H1 (cell line): Measurements from ENCODE around the gene NACA. TPM values are rescaled to one million over a fixed set of nuclear protein-coding genes. Genes with fewer than 3 reads are reported as not detected.

Experiments used
- CHD7 ChIP-seq: fragments of 300-600 bp; sonication (generic); IDR thresholded peaks from 2 replicates; pipeline ENCODE4 v1.7.1; 2012; ENCODE audit warnings: low read length, moderate library complexity, mild to moderate bottlenecking, inconsistent platforms; ENCODE audit not compliant: insufficient replicate concordance
- CREB1 ChIP-seq: IDR thresholded peaks from 2 replicates; pipeline ENCODE4 v1.6.1; 2012; ENCODE audit warnings: inconsistent platforms
- EZH2 ChIP-seq: fragments of 200-600 bp; sonication (generic); IDR thresholded peaks from 2 replicates; pipeline ENCODE4 v1.7.1; 2012; ENCODE audit warnings: low read depth, mild to moderate bottlenecking, moderate library complexity, low read length, inconsistent platforms; ENCODE audit not compliant: severe bottlenecking
- JUND ChIP-seq: IDR thresholded peaks from 2 replicates; pipeline ENCODE4 v1.6.1; 2011; ENCODE audit warnings: mild to moderate bottlenecking, improper control_type of control experiment, low read length
- MAFK ChIP-seq: IDR thresholded peaks from 2 replicates; pipeline ENCODE4 v1.6.1; 2012; ENCODE audit warnings: low read depth, mild to moderate bottlenecking, improper control_type of control experiment, low read length
- SAP30 ChIP-seq: fragments of 300-600 bp; sonication (generic); IDR thresholded peaks from 2 replicates; pipeline ENCODE4 v1.7.1; 2012; ENCODE audit warnings: low read length, moderate library complexity, mild to moderate bottlenecking, inconsistent platforms; ENCODE audit not compliant: insufficient read depth, insufficient replicate concordance
- SRF ChIP-seq: IDR thresholded peaks from 2 replicates; pipeline ENCODE4 v1.6.1; 2011; ENCODE audit warnings: mild to moderate bottlenecking, low read depth, low read length, moderate library complexity
- ZNF274 ChIP-seq: IDR thresholded peaks from 2 replicates; pipeline ENCODE4 v1.7.0; 2012; ENCODE audit warnings: low read length, borderline replicate concordance; ENCODE audit errors: extremely low read depth
- polyA plus RNA-seq, 7 experiments: library from polyadenylated mRNA; depleted of rRNA in 3 of 7; stranded (reverse) in 5 of 7; unstranded in 2 of 7; fragments of >200 nt in 5 of 7; fragments of 200-250 nt in 2 of 7; gene quantifications; 1 replicate in 5 of 7; 2 replicates in 1 of 7; 4 replicates in 1 of 7; pipeline versions ENCODE4 v1.2.1 to v1.2.3, GENCODE V29; 2011 to 2013; ENCODE audit warnings: missing spikeins in 2 of 7, mixed read lengths in 2 of 7
- total RNA-seq: library from RNA; stranded (reverse); fragmentation: NEBNext Ultra II Directional; extraction: Animal tissue kit (Norgen Biotek cat#: 25700); gene quantifications from 2 replicates; pipeline ENCODE4 v1.2.1, GENCODE V29; 2021

The NACA gene
- total and polyA plus RNA-seq, 2 of the 8 experiments (the other 6 are each of a cell fraction or from before 2014, with no cell fraction given): 511 to 1,063 TPM

GRCh38 chr12:56699020-56699661 is 26.0 kb downstream of the NACA start (continued):
- TF ChIP-seq CHD7: no peak
- TF ChIP-seq ZNF274: no peak
- TF ChIP-seq EZH2: no peak
- TF ChIP-seq SRF: no peak
- TF ChIP-seq SAP30: no peak
- no peak for TF ChIP-seq JUND
- no peak for TF ChIP-seq MAFK
- TF ChIP-seq CREB1: no peak
